NCI-H526 treated with DMSO at 0.1 percent for 48 hours (cell line): ENCODE measurements around the gene HACE1.
"Not testable (repeated sequence)": the region's sequence is repeated elsewhere in the genome, so short reads cannot be mapped to it uniquely, and the experiment has no call there.

Experiments
- DNase-seq: peaks from one replicate; lab custom pipeline; 2025; lab: John Stamatoyannopoulos, UW

The HACE1 gene, protein sequence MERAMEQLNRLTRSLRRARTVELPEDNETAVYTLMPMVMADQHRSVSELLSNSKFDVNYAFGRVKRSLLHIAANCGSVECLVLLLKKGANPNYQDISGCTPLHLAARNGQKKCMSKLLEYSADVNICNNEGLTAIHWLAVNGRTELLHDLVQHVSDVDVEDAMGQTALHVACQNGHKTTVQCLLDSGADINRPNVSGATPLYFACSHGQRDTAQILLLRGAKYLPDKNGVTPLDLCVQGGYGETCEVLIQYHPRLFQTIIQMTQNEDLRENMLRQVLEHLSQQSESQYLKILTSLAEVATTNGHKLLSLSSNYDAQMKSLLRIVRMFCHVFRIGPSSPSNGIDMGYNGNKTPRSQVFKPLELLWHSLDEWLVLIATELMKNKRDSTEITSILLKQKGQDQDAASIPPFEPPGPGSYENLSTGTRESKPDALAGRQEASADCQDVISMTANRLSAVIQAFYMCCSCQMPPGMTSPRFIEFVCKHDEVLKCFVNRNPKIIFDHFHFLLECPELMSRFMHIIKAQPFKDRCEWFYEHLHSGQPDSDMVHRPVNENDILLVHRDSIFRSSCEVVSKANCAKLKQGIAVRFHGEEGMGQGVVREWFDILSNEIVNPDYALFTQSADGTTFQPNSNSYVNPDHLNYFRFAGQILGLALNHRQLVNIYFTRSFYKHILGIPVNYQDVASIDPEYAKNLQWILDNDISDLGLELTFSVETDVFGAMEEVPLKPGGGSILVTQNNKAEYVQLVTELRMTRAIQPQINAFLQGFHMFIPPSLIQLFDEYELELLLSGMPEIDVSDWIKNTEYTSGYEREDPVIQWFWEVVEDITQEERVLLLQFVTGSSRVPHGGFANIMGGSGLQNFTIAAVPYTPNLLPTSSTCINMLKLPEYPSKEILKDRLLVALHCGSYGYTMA

GRCh38 chr6:104859225-104860146, at the start of gene HACE1:
TSS of gene HACE1 (minus strand) at chr6:104859919. CDS start at chr6:104859642, 277 bp downstream.
- peak; percentile 89 for DNase-seq

DNA sequence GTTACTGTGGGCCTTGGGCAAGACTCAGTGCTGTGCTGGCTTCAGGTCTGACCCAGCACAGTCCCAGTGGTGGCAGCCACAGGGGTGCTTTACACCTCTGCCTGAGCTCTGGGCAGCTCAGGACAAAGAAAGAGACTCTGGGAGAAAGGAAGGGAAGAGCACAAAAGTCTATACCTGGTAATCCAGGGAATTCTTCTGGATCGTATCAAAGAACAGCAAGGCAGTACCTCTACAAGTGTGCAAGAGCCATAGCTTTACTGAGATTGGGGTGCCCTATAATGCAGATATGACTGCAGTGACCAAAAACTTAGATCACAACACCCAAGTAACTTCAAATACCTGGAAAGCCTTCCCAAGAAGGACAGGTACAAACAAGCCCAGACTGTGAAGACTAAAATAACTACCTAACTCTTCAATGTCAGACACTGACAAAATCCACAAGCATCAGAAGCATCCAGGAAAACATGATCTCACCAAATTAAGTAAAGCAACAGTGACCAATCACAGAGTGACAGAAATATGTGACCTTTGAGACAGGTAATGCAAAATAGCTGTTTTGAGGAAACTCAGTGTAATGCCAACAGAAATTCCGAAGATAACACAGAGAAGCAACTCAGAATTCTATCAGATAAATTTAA, 49.3 kb upstream of the HACE1 start:
- DNase-seq, result no peak

GRCh38 chr6:104908031-104908887, 48.5 kb upstream of the HACE1 start:
- DNase-seq, result no peak

GRCh38 chr6:104898893-104899292, 39.2 kb upstream of the HACE1 start:
- DNase-seq, result not testable (repeated sequence)

DNA sequence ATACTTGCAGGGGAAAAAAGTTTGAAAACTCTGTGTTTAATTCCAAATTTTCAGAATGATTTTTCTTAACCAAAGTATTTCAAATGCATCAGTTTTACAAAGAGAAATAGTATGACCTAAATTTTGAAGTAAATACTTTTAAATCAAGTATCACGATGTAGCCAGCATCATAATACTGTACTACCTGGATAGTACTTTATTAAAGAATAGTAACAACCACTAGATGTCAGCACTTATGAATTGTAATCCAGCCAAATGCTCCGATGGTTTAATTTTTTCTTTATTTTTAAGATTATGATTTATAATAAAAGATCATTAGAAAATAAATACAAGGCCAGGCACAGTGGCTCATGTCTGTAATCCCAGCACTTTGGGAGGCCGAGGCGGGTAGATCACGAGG, 37.2 kb upstream of the HACE1 start:
- DNase-seq, result no peak

DNA sequence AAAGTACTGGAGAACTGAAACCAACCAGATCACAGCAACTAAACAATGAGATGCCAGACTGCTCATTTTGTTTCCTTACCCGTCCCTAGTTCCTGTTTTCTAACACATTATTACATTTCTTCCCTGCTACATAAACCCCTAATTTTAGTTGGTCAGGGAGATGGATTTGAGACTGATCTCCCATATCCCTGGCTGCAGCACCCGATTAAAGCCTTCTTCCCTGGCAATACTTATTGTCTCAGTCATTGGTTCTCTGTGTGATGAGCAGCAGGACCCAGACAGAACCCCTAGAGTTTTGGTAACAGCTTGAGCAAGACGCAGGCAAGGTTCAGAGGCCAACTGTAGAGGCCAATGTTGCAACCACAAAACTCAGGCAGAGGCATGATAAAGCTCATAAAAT, 28.3 kb upstream of the HACE1 start:
- no peak for DNase-seq

DNA sequence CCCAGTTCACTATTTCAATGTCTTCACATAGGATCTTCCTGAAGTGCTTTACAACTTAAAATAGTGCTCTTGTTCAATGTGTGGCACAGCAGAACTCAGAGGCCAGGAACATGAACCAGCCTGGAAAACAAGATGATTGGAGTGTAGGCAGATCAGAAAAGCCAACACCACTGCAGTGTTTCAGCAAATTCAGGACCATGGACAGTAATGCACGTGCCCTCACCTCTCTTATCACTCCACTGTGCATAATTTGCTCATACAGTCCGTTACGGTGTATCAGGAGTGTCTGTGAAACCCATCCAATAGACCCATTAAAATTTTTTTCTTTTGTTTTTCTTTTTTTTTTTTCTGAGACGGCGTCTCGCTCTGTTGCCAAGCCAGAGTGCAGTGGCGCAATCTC, 27.6 kb upstream of the HACE1 start:
- DNase-seq, result no peak

- DNase-seq, result no peak
Measured at GRCh38 chr6:104885518-104886043, 25.9 kb upstream of the HACE1 start.

DNA sequence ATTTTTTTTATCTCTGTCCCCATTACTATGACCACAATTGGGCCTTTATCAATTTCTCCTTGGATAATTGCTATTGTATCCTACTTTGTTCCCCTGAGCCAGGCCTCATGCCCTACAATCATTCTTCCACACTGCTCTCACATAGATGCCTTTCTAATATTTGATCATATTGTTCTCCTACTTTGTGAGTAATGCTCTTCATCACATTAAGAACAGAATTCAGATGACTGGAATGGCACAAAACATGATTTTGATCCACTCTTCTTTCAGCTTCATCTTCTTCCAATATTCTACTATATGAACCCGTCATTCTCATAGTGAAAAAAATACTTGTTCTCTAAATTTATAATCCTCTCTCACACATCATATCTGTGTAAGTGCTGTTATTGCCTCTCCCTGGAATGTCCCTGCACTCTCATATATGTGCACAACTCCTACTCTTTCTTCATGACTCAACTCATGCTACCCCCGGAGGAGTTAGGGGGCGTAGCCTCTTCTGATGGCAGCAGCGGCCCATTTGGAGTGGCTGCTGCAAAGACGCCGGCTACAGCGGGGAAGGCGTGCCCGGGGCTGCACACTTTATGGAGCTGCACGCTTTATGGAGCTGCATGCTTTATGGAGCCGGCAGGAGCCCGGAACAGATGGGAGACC, 25.3 kb upstream of the HACE1 start:
- peak; percentile 32 for DNase-seq

DNA sequence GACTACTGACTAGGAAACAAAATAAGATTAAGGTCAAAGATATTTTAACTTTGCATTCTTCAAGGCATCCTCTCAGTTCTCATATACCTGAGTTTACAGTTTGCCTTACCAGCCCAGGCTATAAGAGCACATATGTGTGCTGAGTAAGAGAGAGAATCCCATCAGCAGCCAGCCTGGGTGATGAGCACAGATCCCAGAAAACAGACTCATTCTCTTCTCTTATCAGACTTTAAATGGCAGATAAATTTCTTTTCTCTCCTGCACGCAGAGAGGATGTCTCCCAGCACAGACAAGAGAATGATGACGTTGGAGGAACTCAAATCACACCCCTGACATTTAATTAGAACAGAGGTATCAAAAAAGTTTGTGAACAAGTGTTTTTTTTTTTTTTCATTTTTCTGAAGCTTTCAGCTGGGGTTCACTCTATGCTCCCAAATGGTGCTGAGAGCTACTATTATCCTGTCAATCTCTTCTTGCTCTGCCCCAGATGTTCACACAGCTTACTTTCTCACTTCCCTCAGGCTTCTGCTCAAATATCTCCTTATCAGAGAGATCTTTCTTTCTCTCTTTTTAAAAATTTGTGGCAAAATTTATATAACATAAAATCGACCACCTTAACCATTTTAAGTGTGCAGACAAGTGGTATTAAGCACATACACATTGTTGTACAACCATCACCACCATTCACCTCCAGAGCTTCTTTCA, 22.4 kb upstream of the HACE1 start:
- no peak for DNase-seq

- DNase-seq, result no peak
Measured at GRCh38 chr6:104862456-104862855, 2.7 kb upstream of the HACE1 start.

- DNase-seq, result no peak
Measured at GRCh38 chr6:104860221-104860620, 502 bp upstream of the HACE1 start.

- DNase-seq, result peak; percentile 23
Measured at GRCh38 chr6:104858642-104859041, 1.1 kb downstream of the HACE1 start.

GRCh38 chr6:104855507-104855906, 4.2 kb downstream of the HACE1 start:
- no peak for DNase-seq

- DNase-seq, result not testable (repeated sequence)
Measured at GRCh38 chr6:104847721-104848120, 12.0 kb downstream of the HACE1 start.

DNA sequence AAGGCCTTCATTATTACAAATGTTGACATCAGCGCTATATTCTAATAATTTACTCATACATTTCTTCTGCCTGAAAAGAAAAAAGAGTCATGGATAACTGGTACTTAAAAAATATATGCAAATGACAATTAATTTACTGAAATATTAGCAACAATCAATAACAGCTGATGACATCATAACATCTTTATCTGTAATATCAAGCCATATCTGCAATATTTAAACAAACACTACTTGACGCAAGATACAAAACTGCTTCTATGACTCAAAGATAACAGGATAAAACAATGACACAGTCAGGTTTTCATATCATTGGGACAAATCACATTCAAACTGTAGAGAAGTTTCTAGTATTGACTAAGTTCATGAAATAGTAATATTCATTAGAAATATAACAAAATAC, 16.5 kb downstream of the HACE1 start:
- DNase-seq, result no peak

DNA sequence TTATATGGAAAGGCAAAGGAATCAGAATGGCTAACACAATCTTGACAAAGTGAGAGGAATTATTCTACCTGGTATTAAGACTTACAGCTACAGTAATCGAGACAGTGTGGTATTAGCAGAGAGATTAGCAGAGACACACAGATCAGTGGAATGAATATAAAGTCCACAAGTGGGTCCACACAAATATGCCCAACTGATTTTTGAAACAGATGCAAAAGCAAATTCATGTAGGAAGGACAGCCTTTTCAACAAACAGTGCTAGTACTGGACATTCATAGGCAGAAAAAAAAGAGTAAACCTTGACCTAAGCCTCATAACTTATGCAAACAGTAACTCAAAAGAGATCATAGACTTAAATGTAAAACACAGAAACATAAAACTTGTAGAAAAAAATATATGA, 22.6 kb downstream of the HACE1 start:
- DNase-seq, result no peak

- DNase-seq, result not testable (repeated sequence)
Measured at GRCh38 chr6:104836479-104837020, 23.2 kb downstream of the HACE1 start.

GRCh38 chr6:104835782-104836181, 23.9 kb downstream of the HACE1 start:
- no peak for DNase-seq
